COLO829 (cell line): ENCODE data around the gene ELK4.

ENCODE experiments used
- DNase-seq: peaks from one replicate; pipeline ENCODE4 v3.0.0; 2012; ENCODE audit warnings: low spot score

Gene ELK4

GRCh38 chr1:205630241-205630640 is 1.6 kb downstream of the ELK4 start:
- DNase-seq = no peak

DNA sequence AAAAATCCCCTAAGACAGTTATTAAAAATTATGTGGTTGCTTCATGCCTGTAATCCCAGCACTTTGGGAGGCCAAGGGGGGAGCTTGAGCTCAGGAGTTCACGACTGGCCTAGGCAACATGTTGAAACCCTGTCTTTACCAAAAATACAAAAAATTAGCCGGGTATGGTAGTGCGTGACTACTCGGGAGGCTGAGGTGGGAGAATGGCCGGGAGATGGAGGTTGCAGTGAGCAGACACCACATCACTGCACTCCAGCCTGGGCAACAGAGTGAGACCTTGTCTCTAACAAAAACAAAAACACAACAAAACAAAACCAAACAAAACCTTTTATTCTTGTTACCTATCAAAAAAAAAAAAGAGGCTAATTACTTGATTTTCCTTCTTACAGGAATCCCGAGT is 2.1 kb downstream of the ELK4 start:
- DNase-seq = no peak

DNA sequence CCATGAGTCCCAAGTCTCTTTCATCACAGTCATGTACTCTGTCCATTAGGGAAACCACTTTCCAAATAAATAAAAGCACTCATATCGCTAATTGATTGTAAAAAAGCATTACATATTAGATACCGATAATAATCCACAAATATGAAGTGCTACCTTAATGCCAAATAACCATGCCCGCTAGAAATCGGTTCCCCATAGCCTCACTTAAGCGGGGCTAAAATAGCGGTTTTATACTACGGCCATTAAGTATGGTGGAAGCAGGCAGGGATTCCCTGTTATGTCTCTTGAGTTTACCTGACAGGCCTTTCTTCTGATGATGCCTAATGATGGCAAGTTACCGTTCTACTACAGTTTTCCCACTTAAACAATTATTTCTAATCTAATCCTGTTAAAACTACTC is 3.9 kb downstream of the ELK4 start:
- DNase-seq = no peak

DNA sequence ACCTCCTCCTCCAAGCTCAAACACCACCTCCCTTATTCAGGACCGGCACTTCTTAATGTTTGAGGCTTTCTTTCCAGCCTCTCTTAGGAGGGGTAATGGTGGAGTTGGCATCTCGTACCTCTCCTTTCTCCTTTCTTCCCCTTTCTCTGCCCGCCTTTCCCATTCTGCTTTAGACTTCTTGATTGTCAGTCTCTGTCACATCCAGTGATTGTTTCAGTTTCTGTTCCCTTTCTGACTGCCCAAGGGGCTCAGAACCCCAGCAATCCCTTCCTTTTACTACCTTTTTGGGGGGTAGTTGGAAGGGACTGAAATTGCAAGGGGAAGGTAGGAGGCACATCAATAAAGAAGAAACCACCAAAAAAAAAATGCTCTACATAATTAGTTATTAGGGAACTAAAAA is 5.6 kb downstream of the ELK4 start:
- no peak for DNase-seq

- no peak for DNase-seq
These were observed 8.2 kb downstream of the ELK4 start for GRCh38 chr1:205623646-205624045.

- no peak for DNase-seq
These were observed 11.5 kb downstream of the ELK4 start for GRCh38 chr1:205620269-205620668.

DNA sequence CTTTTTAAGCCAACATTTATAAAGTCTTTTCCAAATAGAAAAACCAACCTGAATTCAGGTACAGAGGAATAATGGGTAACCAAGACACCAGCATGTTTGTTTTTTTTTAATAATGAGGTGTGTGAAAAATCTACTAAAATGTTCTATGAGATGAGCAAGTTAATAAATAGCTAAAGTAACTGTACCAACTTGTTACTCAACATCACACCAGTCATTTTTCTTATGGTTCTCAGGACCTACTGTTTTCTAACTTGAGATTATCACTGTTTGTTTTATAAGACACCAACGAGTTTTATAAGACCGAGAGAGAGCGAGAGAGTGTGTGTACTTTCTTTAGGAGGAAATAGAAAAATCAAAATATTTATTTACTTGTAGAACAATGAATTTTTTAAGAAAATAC is 12.4 kb downstream of the ELK4 start:
- DNase-seq = no peak

GRCh38 chr1:205616563-205617293 is 15.1 kb downstream of the ELK4 start:
- no peak for DNase-seq

- peak; percentile 38 for DNase-seq
These were observed 16.0 kb downstream of the ELK4 start for GRCh38 chr1:205615789-205616188.

GRCh38 chr1:205613854-205614412 is 17.9 kb downstream of the ELK4 start:
- DNase-seq = no peak

GRCh38 chr1:205612556-205612955 is 19.3 kb downstream of the ELK4 start:
- DNase-seq = no peak

DNA sequence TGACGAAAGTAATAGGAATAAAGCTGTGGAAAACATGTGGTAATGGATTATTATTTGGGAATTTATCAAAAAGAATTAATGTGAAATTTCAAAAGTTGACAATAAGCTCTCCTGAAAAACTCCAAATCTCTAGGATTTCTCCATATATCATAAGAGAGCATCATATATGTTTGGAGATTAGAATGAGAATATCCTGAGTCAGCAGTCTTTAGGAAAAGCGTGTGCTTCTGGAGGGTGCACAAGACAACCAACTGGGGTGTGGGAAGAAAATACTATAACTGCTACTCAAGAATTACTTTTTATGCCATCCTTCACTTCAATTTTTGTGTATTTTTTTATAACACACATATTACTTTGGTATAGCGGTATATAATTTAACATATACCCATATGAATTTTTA is 19.7 kb downstream of the ELK4 start:
- no peak for DNase-seq

DNA sequence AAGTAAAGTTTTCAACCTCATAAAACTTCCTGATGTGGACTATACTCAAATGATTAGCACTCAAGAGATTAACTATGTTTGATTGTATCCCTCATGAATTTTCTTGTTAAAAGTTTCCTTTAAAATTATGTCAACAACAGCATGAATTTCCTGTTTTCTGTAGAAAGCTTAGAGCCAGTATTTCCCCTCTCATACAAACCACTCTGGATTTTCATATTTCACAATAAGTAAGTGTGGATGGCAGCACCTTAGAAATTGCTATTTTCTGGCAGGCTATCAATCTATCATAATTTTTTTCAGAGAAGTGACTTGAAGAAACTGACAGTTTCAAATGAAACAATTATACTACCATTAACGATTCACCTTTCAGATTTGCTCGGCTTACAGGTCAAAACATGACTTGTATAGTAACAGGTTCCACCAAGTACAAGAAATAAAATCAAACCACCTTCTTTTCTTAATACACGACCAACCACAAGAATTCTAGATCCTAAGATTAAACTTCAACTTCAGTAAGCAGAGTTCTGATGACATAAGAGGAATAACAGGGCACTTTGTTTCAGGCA is 20.8 kb downstream of the ELK4 start:
- no peak for DNase-seq

- DNase-seq = no peak
These were observed 21.8 kb downstream of the ELK4 start for GRCh38 chr1:205610036-205610435.

DNA sequence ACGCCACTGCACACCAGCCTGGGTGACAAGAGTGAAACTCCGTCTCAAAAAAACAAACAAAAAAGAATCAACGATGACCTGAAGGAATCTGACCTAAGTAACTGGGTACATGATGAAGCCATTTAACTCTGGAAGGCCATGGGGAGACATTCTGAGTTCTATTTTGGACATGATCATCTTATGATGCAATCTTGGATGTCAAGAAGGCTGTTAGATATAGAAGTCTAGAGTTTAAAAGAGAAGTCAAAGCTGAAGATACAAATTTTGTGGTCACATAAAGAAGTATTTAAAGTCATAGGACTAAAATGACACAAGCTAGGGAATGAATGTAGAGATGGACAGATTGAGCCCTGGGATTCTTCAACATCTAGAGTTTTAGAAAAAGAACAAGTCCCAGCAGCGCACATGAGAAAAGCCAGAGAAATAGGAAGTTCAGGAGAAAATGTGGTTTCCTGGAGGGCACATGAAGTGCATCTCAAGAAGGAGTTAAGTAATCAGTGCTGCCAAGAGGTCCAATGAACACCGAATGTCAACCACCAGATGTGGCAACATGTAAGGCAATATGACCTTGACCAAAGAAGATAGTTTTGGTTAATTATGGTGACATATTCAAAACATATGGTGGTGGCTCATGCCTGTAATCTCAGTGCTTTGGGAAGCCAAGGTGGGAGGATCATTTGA is 26.8 kb downstream of the ELK4 start:
- DNase-seq = no peak

GRCh38 chr1:205604059-205604458 is 27.8 kb downstream of the ELK4 start:
- DNase-seq = no peak

DNA sequence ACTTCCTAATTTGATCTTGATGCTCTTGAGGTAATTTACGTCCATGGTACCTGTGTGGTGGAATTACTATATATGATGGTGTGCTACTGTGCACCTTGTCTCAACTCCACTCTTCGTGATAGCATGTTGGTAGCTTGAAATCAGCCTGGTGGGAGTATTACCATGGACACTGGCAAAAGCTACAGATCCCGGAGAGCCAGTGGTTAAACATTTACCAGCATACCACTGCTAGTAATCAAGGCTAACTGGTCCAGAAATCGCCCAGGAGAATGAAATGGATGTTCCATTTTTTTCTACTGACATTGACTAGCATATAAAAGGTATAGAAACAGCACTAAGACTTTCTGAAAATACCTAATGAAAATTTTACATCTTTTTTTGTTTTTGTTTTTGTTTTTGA is 30.6 kb downstream of the ELK4 start:
- no peak for DNase-seq

- no peak for DNase-seq
These were observed 31.7 kb downstream of the ELK4 start for GRCh38 chr1:205600085-205600484.

- no peak for DNase-seq
These were observed 32.2 kb downstream of the ELK4 start for GRCh38 chr1:205599669-205600042.

GRCh38 chr1:205598841-205599668 is 32.8 kb downstream of the ELK4 start:
- peak; percentile 79 for DNase-seq

DNA sequence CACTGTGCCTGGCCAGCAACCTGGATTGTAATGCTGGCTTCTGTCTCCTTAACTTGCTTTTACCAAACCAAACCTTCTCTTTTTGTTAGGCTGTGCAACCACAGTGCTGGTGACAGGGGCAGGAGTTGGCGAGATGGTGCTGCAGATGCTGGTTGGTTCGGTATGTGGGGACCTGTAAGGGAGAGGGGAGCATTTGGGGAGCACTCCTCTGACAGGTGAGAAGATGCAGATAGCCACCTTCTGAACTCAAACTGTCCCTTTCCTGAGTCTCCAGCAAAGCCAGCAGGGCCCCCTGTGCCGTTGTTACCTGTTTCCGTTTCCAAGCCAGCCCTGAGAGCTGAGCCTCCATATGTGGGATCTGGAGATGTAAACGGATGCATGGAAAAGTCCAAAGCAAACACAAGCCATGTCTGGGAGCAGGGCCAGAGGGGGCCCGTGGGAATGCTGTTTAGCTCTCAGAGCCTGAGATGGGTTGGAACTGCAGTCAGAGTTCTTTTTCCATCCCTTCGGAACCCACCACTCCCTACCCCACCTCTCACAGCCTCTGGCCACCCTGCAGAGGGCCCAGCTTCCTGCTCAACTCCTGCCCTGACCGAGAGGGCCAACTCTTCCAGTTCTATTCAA is 34.0 kb downstream of the ELK4 start:
- no peak for DNase-seq

- no peak for DNase-seq
These were observed 34.9 kb downstream of the ELK4 start for GRCh38 chr1:205596876-205597275.
